ENCODE measurements around the gene PLA2G2F.

PLA2G2F gene

GRCh38 chr1:20167126-20167525 is 28.0 kb downstream of the PLA2G2F start:
- Histone ChIP-seq H3K27ac (replicated peaks) (no peak overlapping the region), H3K27me3 (ENCODE audit: insufficient read depth, poor library complexity, severe bottlenecking) (no peaks in the 10 kb centered on the region)
- no peak for TF ChIP-seq SPI1 (IDR thresholded peaks at IDR 0.05; ENCODE audit: borderline replicate concordance, low read depth)
- TF ChIP-seq POLR2AphosphoS5 (IDR thresholded peaks at IDR 0.05; ENCODE audit: low read depth) = no peak
- TF ChIP-seq GABPA (IDR thresholded peaks at IDR 0.05; ENCODE audit: low read depth) = no peak
- TF ChIP-seq REST (IDR thresholded peaks at IDR 0.05; ENCODE audit: insufficient replicate concordance, low read depth) = no peak
- TF ChIP-seq CTCF (IDR thresholded peaks at IDR 0.05; ENCODE audit: insufficient read depth, low read length) = no peak

GRCh38 chr1:20168564-20169491 is 29.7 kb downstream of the PLA2G2F start:
- Histone ChIP-seq H3K27ac (replicated peaks) (no peak overlapping the region), H3K4me3 (replicated peaks; ENCODE audit: insufficient read depth, low read length) (no peak overlapping the region), H3K27me3 (ENCODE audit: insufficient read depth, poor library complexity, severe bottlenecking) (no peaks in the 10 kb centered on the region)
- DNase-seq (ENCODE audit: low read depth in 1 of 2, low spot score in 1 of 2) = no peak
- TF ChIP-seq GABPA (IDR thresholded peaks at IDR 0.05; ENCODE audit: low read depth) (no peak), CTCF (IDR thresholded peaks at IDR 0.05; ENCODE audit: insufficient read depth, low read length) (no peak), SPI1 (IDR thresholded peaks at IDR 0.05; ENCODE audit: borderline replicate concordance, low read depth) (no peak), POLR2AphosphoS5 (IDR thresholded peaks at IDR 0.05; ENCODE audit: low read depth) (no peak)

More at GRCh38 chr1:20167126-20167525, 28.0 kb downstream of the PLA2G2F start:
- no peak overlapping the region for H3K4me3 ChIP-seq (replicated peaks; ENCODE audit: insufficient read depth, low read length)
- no peak for DNase-seq (ENCODE audit: low read depth in 1 of 2, low spot score in 1 of 2)

GRCh38 chr1:20169932-20170331 is 30.8 kb downstream of the PLA2G2F start:
- no peak for DNase-seq (ENCODE audit: low read depth in 1 of 2, low spot score in 1 of 2)
- no peak overlapping the region for H3K4me3 ChIP-seq (replicated peaks; ENCODE audit: insufficient read depth, low read length)
- TF ChIP-seq REST (IDR thresholded peaks at IDR 0.05; ENCODE audit: insufficient replicate concordance, low read depth) (no peak), CTCF (IDR thresholded peaks at IDR 0.05; ENCODE audit: insufficient read depth, low read length) (no peak), POLR2AphosphoS5 (IDR thresholded peaks at IDR 0.05; ENCODE audit: low read depth) (no peak), SPI1 (IDR thresholded peaks at IDR 0.05; ENCODE audit: borderline replicate concordance, low read depth) (no peak), GABPA (IDR thresholded peaks at IDR 0.05; ENCODE audit: low read depth) (no peak)
- no peaks in the 10 kb centered on the region for H3K27me3 ChIP-seq (ENCODE audit: insufficient read depth, poor library complexity, severe bottlenecking)
- no peak overlapping the region for H3K27ac ChIP-seq (replicated peaks)

All from HL-60 (cell line).